Measurements from ENCODE around the gene AGTRAP.

Gene AGTRAP

GRCh38 chr1:11707621-11708276 lies 28.2 kb upstream of the AGTRAP start:
- DNase-seq = no peak

GRCh38 chr1:11708554-11709350 lies 27.2 kb upstream of the AGTRAP start:
- no peak for DNase-seq

- no peak for DNase-seq
These were observed 24.4 kb upstream of the AGTRAP start for GRCh38 chr1:11711490-11711889.

- DNase-seq = no peak
These were observed 23.7 kb upstream of the AGTRAP start for GRCh38 chr1:11712285-11712684.

- no peak for DNase-seq
These were observed 22.8 kb upstream of the AGTRAP start for GRCh38 chr1:11713095-11713494.

GRCh38 chr1:11714831-11715575 lies 20.9 kb upstream of the AGTRAP start:
- DNase-seq = no peak

GRCh38 chr1:11719313-11720032 lies 16.5 kb upstream of the AGTRAP start:
- DNase-seq = peak; percentile 33

GRCh38 chr1:11720033-11720376 lies 15.9 kb upstream of the AGTRAP start:
- no peak for DNase-seq

GRCh38 chr1:11720525-11720924 lies 15.4 kb upstream of the AGTRAP start:
- DNase-seq = no peak

GRCh38 chr1:11721311-11721710 lies 14.6 kb upstream of the AGTRAP start:
- no peak for DNase-seq

GRCh38 chr1:11722538-11722937 lies 13.4 kb upstream of the AGTRAP start:
- no peak for DNase-seq

- DNase-seq = no peak
These were observed 10.3 kb upstream of the AGTRAP start for GRCh38 chr1:11725616-11726015.

- no peak for DNase-seq
These were observed 8.8 kb upstream of the AGTRAP start for GRCh38 chr1:11727119-11727518.

- DNase-seq = no peak
These were observed 7.7 kb upstream of the AGTRAP start for GRCh38 chr1:11728126-11728806.

- DNase-seq = no peak
These were observed 6.8 kb upstream of the AGTRAP start for GRCh38 chr1:11729155-11729497.

- DNase-seq = no peak
These were observed 6.2 kb upstream of the AGTRAP start for GRCh38 chr1:11729498-11730428.

GRCh38 chr1:11730429-11730891 lies 5.5 kb upstream of the AGTRAP start:
- DNase-seq = no peak

GRCh38 chr1:11731691-11732283 lies 4.1 kb upstream of the AGTRAP start:
- DNase-seq = peak; percentile 7

GRCh38 chr1:11733306-11733705 lies 2.6 kb upstream of the AGTRAP start:
- no peak for DNase-seq

- no peak for DNase-seq
These were observed 444 bp upstream of the AGTRAP start for GRCh38 chr1:11735531-11735853.

Measured in NCI-H526 treated with DMSO at 0.1 percent for 48 hours (cell line).